ENCODE data around the gene ALDH1L1.

The ALDH1L1 gene

DNA sequence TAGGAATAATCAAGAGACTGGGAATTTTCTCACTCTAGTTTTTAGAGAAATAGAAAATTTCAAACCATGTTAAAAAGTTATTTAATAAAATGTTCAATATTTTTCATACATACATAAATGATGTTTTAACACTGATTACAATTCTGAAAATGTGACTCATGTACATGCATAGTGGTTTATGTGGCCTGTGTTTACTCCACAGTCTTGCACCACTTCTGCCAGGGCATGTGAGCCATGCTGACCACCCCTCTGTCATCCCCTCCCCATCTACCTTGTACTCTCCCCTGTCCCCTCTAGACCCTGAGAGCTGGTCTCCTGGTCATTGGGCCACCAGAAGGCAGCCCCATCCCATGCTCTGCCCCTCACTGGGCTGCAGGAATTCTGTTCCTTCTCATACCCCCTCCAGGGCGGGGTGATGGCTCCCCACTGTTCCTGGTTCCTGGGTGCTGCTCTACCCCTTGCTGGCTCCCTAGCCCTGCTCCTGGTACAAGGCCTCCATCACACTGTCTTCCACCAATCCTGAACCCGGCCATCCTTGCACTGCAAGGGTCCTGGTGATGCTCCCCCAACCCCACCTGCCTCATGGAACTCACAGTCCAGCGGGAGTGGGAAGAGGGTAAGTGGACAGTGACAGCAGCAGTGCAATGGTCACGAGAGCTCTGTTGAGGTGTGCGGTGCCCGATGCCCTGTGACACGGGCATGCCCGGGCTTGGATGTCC is 72.3 kb downstream of the ALDH1L1 start:
- no peak overlapping the region for H3K9ac ChIP-seq (ENCODE audit: low read depth, low read length)
- no peaks in the 10 kb centered on the region for H3K27me3 ChIP-seq (ENCODE audit: insufficient read depth, low read length)
- no peak overlapping the region for H3K27ac ChIP-seq (ENCODE audit: low read depth, low read length)
- 96% methylated on average over 8 of the region's 8 CpGs for WGBS
- no peaks in the 10 kb centered on the region for H3K9me3 ChIP-seq (ENCODE audit: insufficient read depth, low read depth, low read length)
- H3K36me3 ChIP-seq (ENCODE audit: insufficient read depth, low read length), result no peaks in the 10 kb centered on the region
- H3K4me3 ChIP-seq (ENCODE audit: low read length), result no peak overlapping the region
- H3K4me1 ChIP-seq (ENCODE audit: insufficient read depth, low read length), result no peaks in the 10 kb centered on the region

DNA sequence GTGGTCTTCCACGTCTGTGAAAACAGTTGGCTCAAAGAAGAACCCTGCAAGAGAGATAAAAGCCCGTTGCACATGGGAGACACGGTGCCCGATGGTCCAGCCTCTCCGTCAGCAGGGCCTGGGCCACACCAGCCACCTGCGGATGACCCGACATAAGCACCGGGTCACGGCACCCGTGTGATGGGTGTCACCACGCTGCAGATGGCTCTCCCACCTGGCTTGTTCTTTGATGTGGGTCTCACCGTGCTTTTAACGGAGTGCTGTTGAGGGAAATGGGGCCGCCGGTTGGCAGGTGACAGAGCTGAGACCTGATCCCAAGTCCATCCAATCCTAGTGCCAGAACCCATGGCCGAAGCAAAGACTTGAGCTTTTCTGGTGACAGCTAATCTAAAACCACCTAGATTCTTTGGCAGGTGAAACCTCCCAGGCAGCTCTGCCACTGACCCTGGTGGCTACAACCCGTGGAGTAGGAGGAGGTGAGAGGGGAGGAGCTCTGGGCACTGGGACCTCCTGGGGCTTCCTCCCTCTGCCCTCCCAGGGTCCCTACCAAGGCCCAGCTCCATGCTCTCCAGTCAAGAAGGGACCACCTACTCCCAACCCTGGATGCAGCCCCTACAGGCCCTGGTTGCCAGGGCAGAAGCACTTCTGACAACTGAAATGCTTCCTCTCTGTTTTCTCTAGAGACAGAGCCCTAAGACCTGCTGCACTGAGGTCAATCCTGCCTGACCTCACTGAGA is 73.0 kb downstream of the ALDH1L1 start:
- Histone ChIP-seq H3K36me3 (ENCODE audit: insufficient read depth, low read length) (no peaks in the 10 kb centered on the region), H3K27me3 (ENCODE audit: insufficient read depth, low read length) (no peaks in the 10 kb centered on the region)
- WGBS, result 86% methylated on average over 17 of the region's 17 CpGs

GRCh38 chr3:126106336-126107202 is 73.8 kb downstream of the ALDH1L1 start:
- Histone ChIP-seq H3K27me3 (ENCODE audit: insufficient read depth, low read length) (no peaks in the 10 kb centered on the region), H3K4me1 (ENCODE audit: insufficient read depth, low read length) (no peaks in the 10 kb centered on the region), H3K27ac (ENCODE audit: low read depth, low read length) (no peak overlapping the region), H3K9me3 (ENCODE audit: insufficient read depth, low read depth, low read length) (no peaks in the 10 kb centered on the region), H3K9ac (ENCODE audit: low read depth, low read length) (no peak overlapping the region), H3K4me3 (ENCODE audit: low read length) (no peak overlapping the region), H3K36me3 (ENCODE audit: insufficient read depth, low read length) (no peaks in the 10 kb centered on the region)
- 95% methylated on average over 21 of the region's 21 CpGs for WGBS

More for the DNA sequence above, 73.0 kb downstream of the ALDH1L1 start:
- H3K9ac ChIP-seq (ENCODE audit: low read depth, low read length), result no peak overlapping the region
- no peaks in the 10 kb centered on the region for H3K9me3 ChIP-seq (ENCODE audit: insufficient read depth, low read depth, low read length)
- no peak overlapping the region for H3K4me3 ChIP-seq (ENCODE audit: low read length)
- no peaks in the 10 kb centered on the region for H3K4me1 ChIP-seq (ENCODE audit: insufficient read depth, low read length)
- no peak overlapping the region for H3K27ac ChIP-seq (ENCODE audit: low read depth, low read length)

DNA sequence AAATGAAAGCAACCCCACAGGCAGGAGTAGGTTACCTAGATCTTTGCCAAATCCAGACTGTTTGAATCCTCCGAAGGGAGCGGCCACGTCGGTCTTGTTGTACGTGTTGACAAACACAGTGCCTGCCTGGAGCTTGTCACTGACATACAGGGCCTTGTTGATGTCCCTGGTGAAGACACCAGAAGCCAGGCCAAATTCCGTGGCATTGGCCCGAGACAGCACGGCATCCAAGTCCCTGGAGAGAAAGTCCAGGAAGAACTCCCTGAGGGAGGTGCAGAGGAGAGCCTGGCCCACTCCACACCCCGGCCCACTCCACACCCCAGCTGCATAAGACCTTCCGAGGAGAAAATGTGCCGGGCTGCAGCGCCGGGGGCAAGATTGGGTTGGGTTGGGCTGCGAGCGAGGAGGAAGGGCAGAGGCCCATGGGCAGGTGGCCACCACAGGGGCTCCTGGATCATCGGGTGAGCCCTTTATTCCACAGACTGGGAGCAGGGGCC is 74.6 kb downstream of the ALDH1L1 start:
- Histone ChIP-seq H3K9ac (ENCODE audit: low read depth, low read length) (no peak overlapping the region), H3K36me3 (ENCODE audit: insufficient read depth, low read length) (no peaks in the 10 kb centered on the region), H3K4me3 (ENCODE audit: low read length) (no peak overlapping the region), H3K9me3 (ENCODE audit: insufficient read depth, low read depth, low read length) (no peaks in the 10 kb centered on the region), H3K27ac (ENCODE audit: low read depth, low read length) (no peak overlapping the region), H3K4me1 (ENCODE audit: insufficient read depth, low read length) (no peaks in the 10 kb centered on the region), H3K27me3 (ENCODE audit: insufficient read depth, low read length) (no peaks in the 10 kb centered on the region)
- 92% methylated on average over 16 of the region's 16 CpGs for WGBS

DNA sequence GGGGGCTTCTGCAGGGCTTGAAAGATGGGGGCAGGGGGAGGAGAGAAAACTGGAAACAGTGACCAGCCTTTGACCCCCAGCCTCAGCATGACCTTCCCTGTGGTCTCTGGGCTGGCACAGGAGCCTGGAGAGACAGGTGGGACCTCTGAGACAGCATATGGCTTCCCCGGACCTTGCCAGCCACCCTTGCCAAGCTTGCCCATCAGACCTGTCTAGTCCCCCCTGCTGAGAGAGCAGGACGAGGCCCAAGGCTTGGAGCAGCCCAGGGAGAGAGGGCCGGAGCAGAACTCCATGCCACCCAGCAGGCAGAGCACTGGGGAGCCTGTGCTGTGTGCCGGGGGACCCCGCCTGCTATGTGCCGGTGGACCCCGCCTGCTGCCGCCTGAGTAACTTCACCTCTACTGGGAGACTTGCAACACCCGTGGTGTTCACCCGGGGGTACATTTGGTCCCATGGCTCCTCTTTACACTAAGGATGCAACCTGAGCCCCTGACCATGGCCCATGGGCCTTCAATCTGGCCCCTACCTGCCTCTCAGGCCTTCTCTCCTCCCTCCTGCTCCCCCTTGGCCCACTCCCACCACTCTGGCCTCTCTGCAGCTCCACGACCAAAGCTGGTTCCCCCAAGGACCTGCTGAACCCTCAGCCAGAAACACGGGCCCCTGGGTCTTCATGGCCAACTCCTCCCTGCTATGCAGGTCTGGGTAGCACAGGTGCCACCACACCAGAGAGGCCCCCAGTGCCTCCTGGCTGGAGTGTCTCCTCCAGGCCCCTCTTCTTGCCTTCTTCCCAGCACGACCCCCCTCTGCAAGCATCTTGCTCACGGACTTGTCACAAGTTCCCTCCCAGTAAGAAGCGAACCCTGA is 75.4 kb downstream of the ALDH1L1 start:
- Histone ChIP-seq H3K9me3 (ENCODE audit: insufficient read depth, low read depth, low read length) (no peaks in the 10 kb centered on the region), H3K27ac (ENCODE audit: low read depth, low read length) (no peak overlapping the region), H3K36me3 (ENCODE audit: insufficient read depth, low read length) (no peaks in the 10 kb centered on the region), H3K4me1 (ENCODE audit: insufficient read depth, low read length) (no peaks in the 10 kb centered on the region), H3K27me3 (ENCODE audit: insufficient read depth, low read length) (no peaks in the 10 kb centered on the region), H3K9ac (ENCODE audit: low read depth, low read length) (no peak overlapping the region), H3K4me3 (ENCODE audit: low read length) (no peak overlapping the region)
- WGBS, result 92% methylated on average over 15 of the region's 15 CpGs

GRCh38 chr3:126104028-126104635 is 76.3 kb downstream of the ALDH1L1 start:
- no peaks in the 10 kb centered on the region for H3K9me3 ChIP-seq (ENCODE audit: insufficient read depth, low read depth, low read length)
- no peaks in the 10 kb centered on the region for H3K36me3 ChIP-seq (ENCODE audit: insufficient read depth, low read length)
- H3K27ac ChIP-seq (ENCODE audit: low read depth, low read length), result no peak overlapping the region
- no peak overlapping the region for H3K4me3 ChIP-seq (ENCODE audit: low read length)
- whole genome bisulfite sequencing, result 93% methylated on average over 7 of the region's 7 CpGs
- H3K9ac ChIP-seq (ENCODE audit: low read depth, low read length), result no peak overlapping the region
- no peaks in the 10 kb centered on the region for H3K27me3 ChIP-seq (ENCODE audit: insufficient read depth, low read length)
- no peaks in the 10 kb centered on the region for H3K4me1 ChIP-seq (ENCODE audit: insufficient read depth, low read length)

DNA sequence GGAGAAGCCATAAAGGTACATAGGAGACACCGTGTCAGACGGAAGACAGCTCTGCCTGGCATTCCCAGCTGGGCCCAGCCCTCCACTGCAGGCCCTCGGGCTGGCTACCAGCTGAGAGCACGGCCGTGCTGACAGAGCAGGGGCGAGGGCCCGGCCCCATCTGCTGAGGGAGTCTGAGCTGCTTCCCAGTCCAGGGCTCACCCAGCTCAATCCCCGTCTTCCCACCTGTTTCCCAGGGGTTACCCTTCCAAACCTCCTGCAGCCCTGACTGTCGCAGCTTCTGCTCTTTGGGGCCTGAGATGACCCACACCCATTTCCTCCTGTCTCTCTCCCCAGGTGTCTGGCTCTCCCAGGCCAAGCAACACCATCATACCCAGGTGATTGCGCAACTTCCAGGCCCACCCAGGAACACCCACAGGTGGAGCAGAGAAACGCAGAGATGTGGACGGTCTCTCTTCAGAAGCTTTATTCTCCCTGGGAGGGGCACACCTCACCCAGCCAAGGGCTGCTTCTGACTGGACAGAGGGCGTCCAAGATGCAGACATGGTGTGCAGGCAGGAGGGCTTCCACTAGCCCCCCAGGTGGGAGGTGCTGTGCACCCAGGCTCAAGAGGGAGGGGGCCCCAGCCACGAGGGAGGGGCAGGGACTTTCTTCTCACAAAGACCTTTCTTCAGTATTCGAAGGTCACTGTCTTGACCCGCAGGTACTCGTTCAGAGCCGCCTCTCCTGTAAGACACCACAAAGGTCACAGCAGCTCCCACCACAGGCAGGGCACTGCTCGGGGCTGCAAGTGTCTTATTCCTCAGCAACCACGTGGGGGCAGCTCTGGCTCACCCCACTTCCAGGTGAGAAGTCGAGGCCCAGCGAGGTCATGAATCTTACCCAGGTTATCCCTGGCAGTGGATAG is 77.0 kb downstream of the ALDH1L1 start:
- H3K4me3 ChIP-seq (ENCODE audit: low read length), result no peak overlapping the region
- H3K27ac ChIP-seq (ENCODE audit: low read depth, low read length), result no peak overlapping the region
- no peak overlapping the region for H3K9ac ChIP-seq (ENCODE audit: low read depth, low read length)
- H3K4me1 ChIP-seq (ENCODE audit: insufficient read depth, low read length), result no peaks in the 10 kb centered on the region
- WGBS, result 83% methylated on average over 22 of the region's 22 CpGs
- no peaks in the 10 kb centered on the region for H3K36me3 ChIP-seq (ENCODE audit: insufficient read depth, low read length)
- no peaks in the 10 kb centered on the region for H3K27me3 ChIP-seq (ENCODE audit: insufficient read depth, low read length)
- H3K9me3 ChIP-seq (ENCODE audit: insufficient read depth, low read depth, low read length), result no peaks in the 10 kb centered on the region

DNA sequence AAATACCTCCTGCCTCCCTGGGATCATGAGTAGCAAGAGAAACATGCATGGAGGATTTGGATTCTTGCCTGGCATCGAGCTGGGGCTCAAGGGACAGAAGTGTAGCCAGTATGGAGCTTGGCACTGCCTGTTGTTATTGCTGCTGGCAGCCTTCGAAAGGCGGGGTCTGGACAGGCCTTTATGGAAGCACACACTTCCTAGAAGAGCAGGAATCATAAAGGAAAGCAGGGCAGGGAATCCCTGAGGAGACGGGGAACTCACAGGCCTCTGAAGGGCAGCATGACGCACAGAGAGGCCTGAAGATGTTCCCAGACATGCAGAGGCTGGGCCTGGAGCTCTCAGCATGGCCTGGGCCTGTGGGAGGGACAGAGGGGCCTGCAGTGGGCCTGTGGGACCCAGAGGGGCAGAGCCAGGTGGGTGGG is 77.8 kb downstream of the ALDH1L1 start:
- H3K36me3 ChIP-seq (ENCODE audit: insufficient read depth, low read length), result no peaks in the 10 kb centered on the region
- H3K27ac ChIP-seq (ENCODE audit: low read depth, low read length), result no peak overlapping the region
- H3K4me1 ChIP-seq (ENCODE audit: insufficient read depth, low read length), result no peaks in the 10 kb centered on the region
- no peaks in the 10 kb centered on the region for H3K27me3 ChIP-seq (ENCODE audit: insufficient read depth, low read length)
- no peak overlapping the region for H3K9ac ChIP-seq (ENCODE audit: low read depth, low read length)
- 76% methylated on average over 5 of the region's 5 CpGs for WGBS
- no peak overlapping the region for H3K4me3 ChIP-seq (ENCODE audit: low read length)
- H3K9me3 ChIP-seq (ENCODE audit: insufficient read depth, low read depth, low read length), result peaks cover 3% of the 10 kb centered on the region; the same call in 1 of the 2 replicates

DNA sequence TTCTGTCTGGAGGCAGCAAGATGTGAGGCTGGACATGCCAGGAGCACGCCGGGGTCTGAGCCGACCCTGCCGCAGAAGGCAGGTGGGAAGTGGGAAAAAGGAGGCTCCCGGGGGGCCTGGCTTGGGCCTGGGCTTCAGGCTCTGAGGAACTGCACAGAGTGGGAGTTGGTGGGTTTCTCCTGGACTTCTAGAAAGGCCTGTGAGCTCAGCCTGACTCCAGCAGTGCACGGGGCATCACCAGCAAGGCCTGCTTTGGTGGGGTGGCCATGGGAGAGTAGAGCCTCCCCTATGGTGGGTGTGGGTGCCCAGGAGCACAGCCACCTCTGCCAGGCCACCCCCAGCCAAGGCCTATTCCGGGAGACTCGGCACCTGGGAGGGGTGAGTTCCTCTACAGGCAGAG is 78.4 kb downstream of the ALDH1L1 start:
- Histone ChIP-seq H3K4me1 (ENCODE audit: insufficient read depth, low read length) (no peaks in the 10 kb centered on the region), H3K36me3 (ENCODE audit: insufficient read depth, low read length) (no peaks in the 10 kb centered on the region), H3K9ac (ENCODE audit: low read depth, low read length) (no peak overlapping the region), H3K27ac (ENCODE audit: low read depth, low read length) (no peak overlapping the region), H3K9me3 (ENCODE audit: insufficient read depth, low read depth, low read length) (peaks cover 8% of the 10 kb centered on the region), H3K4me3 (ENCODE audit: low read length) (no peak overlapping the region), H3K27me3 (ENCODE audit: insufficient read depth, low read length) (no peaks in the 10 kb centered on the region)
- 83% methylated on average over 8 of the region's 8 CpGs for WGBS

Measured in HUES64 (cell line).